GM19023 (cell line): ENCODE data around the gene ATP6V1D.
"Not testable (repeated sequence)": the region's sequence is repeated elsewhere in the genome, so short reads cannot be mapped to it uniquely, and the experiment has no call there.

ENCODE experiments used
- ATAC-seq: cut with Tn5 transposase; IDR thresholded peaks from one replicate; pipeline ENCODE4 v1.9.1; 2021; ENCODE audit warnings: mild to moderate bottlenecking, moderate library complexity; ENCODE audit not compliant: unreplicated experiment

ATP6V1D gene

GRCh38 chr14:67371247-67372148, 11.9 kb upstream of the ATP6V1D start:
- no peak for ATAC-seq

- no peak for ATAC-seq
Observed at GRCh38 chr14:67370830-67371229, 11.2 kb upstream of the ATP6V1D start.

GRCh38 chr14:67365476-67365875, 5.9 kb upstream of the ATP6V1D start:
- ATAC-seq = no peak

GRCh38 chr14:67360470-67361206, 1.0 kb upstream of the ATP6V1D start:
- ATAC-seq = peak; percentile 23

- ATAC-seq = peak; percentile 0
Observed at GRCh38 chr14:67358924-67359774, 455 bp downstream of the ATP6V1D start.

GRCh38 chr14:67357969-67358354, 1.6 kb downstream of the ATP6V1D start:
- ATAC-seq = no peak

GRCh38 chr14:67357186-67357968, 2.2 kb downstream of the ATP6V1D start:
- no peak for ATAC-seq

- ATAC-seq = no peak
Observed at GRCh38 chr14:67352055-67352454, 7.5 kb downstream of the ATP6V1D start.

- no peak for ATAC-seq
Observed at GRCh38 chr14:67345583-67345982, 14.0 kb downstream of the ATP6V1D start.

GRCh38 chr14:67343601-67344230, 15.9 kb downstream of the ATP6V1D start:
- ATAC-seq = no peak

GRCh38 chr14:67341231-67341630, 18.4 kb downstream of the ATP6V1D start:
- not testable (repeated sequence) for ATAC-seq

- no peak for ATAC-seq
Observed at GRCh38 chr14:67335781-67336180, 23.8 kb downstream of the ATP6V1D start.

- ATAC-seq = no peak
Observed at GRCh38 chr14:67332468-67332867, 27.1 kb downstream of the ATP6V1D start.

- ATAC-seq = no peak
Observed at GRCh38 chr14:67331368-67332125, 28.1 kb downstream of the ATP6V1D start.

- not testable (repeated sequence) for ATAC-seq
Observed at GRCh38 chr14:67329666-67330065, 29.9 kb downstream of the ATP6V1D start.

GRCh38 chr14:67319142-67319541, 40.5 kb downstream of the ATP6V1D start:
- no peak for ATAC-seq

- ATAC-seq = no peak
Observed at GRCh38 chr14:67317822-67318221, 41.8 kb downstream of the ATP6V1D start.

GRCh38 chr14:67313153-67313552, 46.5 kb downstream of the ATP6V1D start:
- no peak for ATAC-seq

GRCh38 chr14:67311868-67312267, 47.7 kb downstream of the ATP6V1D start:
- ATAC-seq = no peak
